Suppressor macrophage (primary cell): ENCODE results near the gene DPY19L2.

ENCODE experiments used
- DNase-seq, 4 experiments: peaks; one replicate each; pipeline ENCODE4 v3.0.0-alpha.2; 2020 to 2022

The DPY19L2 gene

DNA sequence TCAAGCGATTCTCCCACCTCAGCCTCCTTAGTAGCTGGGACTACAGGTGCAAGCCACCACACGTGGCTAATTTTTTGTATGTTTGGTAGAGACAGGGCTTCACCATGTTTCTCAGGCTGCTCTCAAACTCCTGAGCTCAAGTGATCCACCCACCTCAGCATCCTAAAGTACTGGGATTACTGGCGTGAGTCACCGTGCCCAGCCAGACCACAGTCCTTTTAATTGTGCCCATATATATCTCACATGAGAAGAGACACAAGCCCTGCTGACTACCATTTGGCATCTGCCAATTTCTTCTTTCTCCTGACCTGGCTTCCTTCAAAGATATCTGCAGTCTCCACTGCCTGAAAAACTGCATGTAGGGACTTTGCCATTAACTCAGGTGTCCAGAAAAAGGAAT lies 142.5 kb downstream of the DPY19L2 start:
- no peak for DNase-seq

DNA sequence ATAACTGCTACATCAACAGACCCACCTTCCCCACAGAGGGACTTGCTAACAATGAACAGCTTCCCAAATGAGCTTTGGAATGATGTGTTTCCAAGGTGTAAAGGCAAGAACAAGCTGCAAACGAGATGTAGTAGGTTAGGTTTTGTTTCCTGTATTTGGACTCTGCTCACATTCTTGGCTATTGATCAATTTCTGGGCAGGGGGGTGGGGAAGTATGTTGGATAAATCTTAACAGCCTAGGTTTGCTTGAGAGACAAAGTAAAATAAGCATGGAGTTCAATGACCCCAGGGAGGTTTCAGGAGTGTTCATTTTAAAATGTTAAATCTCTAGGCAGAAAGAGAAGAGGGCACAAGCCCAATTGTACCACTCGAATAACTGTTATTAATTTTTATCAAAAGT lies 146.6 kb downstream of the DPY19L2 start:
- DNase-seq = no peak
